A673 (cell line): ENCODE results near the gene BRD7.

Experiments
- EZH2 ChIP-seq: fragments of 200-600 bp; sonication (generic); IDR thresholded peaks from 2 replicates; pipeline ENCODE4 v1.6.1; 2017; ENCODE audit warnings: borderline replicate concordance, low read depth, mild to moderate bottlenecking, mixed read lengths, antibody characterized with exemption, low read length; ENCODE audit not compliant: poor library complexity, severe bottlenecking
- TF ChIP-seq, protein P1 (sequence below): fragments of 300-800, 200-600 bp; sonication (generic); conservative IDR thresholded peaks from 2 replicates; pipeline ENCODE4 v1.5.1; 2017; ENCODE audit warnings: low read depth, mild to moderate bottlenecking, antibody characterized with exemption, low read length, moderate library complexity, mixed read lengths

DNA sequence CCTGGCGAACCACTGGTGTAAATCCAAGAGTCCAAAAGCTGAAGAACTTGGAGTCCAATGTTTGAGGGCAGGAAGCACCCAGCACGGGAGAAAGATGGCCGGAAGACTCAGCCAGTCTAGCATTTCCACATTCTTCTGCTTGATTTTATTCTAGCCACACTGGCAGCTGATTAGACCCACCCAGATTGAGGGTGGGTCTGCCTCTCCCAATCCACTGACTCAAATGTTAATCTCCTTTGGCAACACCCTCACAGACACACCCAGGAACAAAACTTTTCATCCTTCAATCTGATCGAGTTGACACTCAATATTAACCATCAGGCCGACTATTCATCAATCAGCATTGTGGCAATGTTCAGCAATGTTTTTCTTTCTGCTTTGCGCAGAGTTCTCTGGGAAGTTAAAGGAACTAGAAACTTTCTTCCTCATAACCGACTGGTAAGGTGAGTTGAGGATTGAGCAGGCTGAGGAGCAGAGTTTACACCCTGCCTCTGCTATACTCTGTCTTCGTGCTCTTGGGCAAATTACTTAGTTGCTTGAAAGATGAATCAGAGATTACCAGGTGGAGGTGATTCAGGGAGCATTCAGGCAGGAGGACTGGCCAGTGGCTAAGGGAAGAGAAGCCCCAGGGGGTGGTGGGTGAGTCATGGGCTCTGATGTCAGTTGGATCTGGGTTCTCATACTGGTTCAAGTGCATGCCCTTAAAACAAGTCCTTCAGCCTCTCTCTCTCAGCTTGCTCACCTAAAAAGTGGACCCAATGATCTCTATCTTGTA, 28.2 kb upstream of the BRD7 start:
- TF ChIP-seq EZH2: no peak
- TF ChIP-seq, protein P1, sequence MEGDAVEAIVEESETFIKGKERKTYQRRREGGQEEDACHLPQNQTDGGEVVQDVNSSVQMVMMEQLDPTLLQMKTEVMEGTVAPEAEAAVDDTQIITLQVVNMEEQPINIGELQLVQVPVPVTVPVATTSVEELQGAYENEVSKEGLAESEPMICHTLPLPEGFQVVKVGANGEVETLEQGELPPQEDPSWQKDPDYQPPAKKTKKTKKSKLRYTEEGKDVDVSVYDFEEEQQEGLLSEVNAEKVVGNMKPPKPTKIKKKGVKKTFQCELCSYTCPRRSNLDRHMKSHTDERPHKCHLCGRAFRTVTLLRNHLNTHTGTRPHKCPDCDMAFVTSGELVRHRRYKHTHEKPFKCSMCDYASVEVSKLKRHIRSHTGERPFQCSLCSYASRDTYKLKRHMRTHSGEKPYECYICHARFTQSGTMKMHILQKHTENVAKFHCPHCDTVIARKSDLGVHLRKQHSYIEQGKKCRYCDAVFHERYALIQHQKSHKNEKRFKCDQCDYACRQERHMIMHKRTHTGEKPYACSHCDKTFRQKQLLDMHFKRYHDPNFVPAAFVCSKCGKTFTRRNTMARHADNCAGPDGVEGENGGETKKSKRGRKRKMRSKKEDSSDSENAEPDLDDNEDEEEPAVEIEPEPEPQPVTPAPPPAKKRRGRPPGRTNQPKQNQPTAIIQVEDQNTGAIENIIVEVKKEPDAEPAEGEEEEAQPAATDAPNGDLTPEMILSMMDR: no peak
